ENCODE measurements around the gene EFCAB11.

GRCh38 chr14:89793367-89793716 lies 161.2 kb downstream of the EFCAB11 start:
- no peak for TF ChIP-seq EZH2 (IDR thresholded peaks at IDR 0.05; ENCODE audit: low read length, missing control alignments)
- TF ChIP-seq, protein P1, sequence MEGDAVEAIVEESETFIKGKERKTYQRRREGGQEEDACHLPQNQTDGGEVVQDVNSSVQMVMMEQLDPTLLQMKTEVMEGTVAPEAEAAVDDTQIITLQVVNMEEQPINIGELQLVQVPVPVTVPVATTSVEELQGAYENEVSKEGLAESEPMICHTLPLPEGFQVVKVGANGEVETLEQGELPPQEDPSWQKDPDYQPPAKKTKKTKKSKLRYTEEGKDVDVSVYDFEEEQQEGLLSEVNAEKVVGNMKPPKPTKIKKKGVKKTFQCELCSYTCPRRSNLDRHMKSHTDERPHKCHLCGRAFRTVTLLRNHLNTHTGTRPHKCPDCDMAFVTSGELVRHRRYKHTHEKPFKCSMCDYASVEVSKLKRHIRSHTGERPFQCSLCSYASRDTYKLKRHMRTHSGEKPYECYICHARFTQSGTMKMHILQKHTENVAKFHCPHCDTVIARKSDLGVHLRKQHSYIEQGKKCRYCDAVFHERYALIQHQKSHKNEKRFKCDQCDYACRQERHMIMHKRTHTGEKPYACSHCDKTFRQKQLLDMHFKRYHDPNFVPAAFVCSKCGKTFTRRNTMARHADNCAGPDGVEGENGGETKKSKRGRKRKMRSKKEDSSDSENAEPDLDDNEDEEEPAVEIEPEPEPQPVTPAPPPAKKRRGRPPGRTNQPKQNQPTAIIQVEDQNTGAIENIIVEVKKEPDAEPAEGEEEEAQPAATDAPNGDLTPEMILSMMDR (conservative IDR thresholded peaks at IDR 0.05 in 1 of 2, IDR thresholded peaks at IDR 0.05 in 1 of 2; ENCODE audit: low read depth in 1 of 2, low read length in 2 of 2) = no peak

All from fibroblast of lung (primary cell).